GM19452 (cell line): Measurements from ENCODE around the gene ST8SIA5.

Experiments
- ATAC-seq: cut with Tn5 transposase; IDR thresholded peaks from one replicate; pipeline ENCODE4 v1.9.1; 2021; ENCODE audit not compliant: unreplicated experiment

ST8SIA5 gene

GRCh38 chr18:46715062-46715461, 41.8 kb downstream of the ST8SIA5 start:
- ATAC-seq, result no peak

- ATAC-seq, result no peak
Observed at GRCh38 chr18:46712406-46712805, 44.4 kb downstream of the ST8SIA5 start.

GRCh38 chr18:46711444-46711863, 45.4 kb downstream of the ST8SIA5 start:
- no peak for ATAC-seq

GRCh38 chr18:46706968-46707367, 49.9 kb downstream of the ST8SIA5 start:
- ATAC-seq, result no peak

GRCh38 chr18:46705521-46705920, 51.3 kb downstream of the ST8SIA5 start:
- no peak for ATAC-seq

DNA sequence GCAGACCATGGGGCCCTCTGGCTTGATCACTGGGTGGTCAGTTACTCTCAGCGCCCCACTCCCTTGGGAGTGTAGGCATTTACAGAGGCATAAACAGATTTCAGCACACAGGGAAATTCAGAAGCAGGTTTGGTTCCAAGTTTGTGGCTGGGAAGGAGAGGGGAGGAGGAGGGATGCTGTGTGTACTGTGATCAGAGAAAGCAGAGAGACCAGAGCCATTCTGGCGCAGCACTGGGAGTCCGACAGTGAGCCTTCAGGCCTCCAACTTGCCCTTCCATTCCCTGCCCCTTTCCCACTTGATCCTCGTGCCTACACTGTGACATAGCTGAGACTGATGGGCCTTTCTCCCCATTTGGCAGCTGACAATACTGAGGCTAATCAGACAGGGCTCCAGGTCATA, 52.0 kb downstream of the ST8SIA5 start:
- no peak for ATAC-seq

DNA sequence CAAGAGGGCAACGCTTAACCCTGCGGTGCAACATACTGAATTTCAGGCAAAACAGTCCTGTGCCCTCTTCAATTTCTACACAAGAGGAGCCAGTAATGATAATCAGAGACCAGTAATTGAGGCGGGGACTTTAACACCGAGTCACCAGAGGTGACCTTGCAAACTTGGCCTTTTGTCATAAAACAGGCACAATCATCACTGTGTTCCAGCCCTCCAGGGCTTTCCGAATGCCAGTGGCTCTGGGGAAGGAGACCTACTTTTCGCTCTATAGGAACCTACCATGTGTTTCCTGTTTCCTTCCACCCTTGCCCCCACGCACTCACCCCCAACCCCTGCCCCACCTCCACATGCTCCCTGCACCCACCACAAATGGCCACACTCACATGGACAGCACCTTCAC, 52.7 kb downstream of the ST8SIA5 start:
- ATAC-seq, result no peak

DNA sequence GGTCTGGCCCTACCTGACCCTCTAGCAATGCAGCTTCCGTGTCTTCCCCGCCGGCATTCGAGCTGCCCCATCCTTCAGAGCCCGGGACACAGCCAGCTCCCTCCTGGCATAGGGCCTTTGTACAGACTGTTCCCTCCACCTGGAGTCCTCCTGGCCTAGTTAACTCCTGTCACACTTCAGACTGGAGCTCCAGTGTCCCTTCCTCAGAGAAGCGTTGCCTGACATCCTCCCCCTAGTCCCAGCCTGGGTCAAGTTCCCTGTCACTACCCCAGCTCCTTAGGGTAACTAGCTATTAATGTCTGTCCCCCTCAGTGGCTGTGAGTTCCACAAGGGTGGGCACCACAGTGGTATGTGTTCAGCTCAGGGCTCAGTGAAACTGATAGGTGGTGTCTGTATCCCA, 54.4 kb downstream of the ST8SIA5 start:
- no peak for ATAC-seq

DNA sequence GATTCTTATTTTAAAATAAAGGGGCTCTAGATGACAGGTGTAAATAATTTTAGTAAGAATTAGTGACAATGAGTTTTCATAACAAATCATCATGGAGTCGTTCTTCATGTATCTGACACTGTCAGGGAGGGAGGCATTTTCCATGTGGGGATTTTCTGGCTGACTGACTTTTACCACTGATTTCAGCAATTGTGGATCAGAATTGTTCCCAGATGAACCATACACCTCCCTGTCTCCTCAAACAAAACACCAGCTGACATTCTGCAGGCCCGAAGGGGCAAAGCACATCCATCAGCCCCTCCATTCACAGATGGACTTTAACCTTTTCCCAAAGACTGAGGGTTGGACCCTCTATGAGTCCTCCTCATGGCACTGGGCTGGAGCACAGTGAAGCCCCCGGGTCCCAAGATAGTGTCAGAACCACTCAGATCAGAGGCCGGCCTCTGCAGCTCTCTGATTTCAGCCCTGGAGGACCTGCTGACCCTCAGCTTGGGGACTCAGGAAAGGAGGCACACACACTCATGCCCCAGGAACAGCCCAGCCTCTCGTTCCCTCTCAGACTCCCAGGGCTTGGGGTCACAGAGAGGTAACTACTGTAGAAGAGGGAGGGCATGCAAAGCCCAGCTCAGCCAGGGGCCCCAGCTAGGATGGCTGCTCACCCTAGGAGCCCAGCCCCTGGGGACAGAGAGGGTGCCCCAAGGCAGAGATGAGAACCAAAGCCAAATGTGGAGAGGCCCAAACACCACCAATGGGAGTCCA, 56.6 kb downstream of the ST8SIA5 start:
- no peak for ATAC-seq

- no peak for ATAC-seq
Observed at GRCh38 chr18:46696702-46697101, 60.2 kb downstream of the ST8SIA5 start.

- no peak for ATAC-seq
Observed at GRCh38 chr18:46696268-46696667, 60.6 kb downstream of the ST8SIA5 start.

- no peak for ATAC-seq
Observed at GRCh38 chr18:46693996-46694395, 62.9 kb downstream of the ST8SIA5 start.

- no peak for ATAC-seq
Observed at GRCh38 chr18:46688853-46689525, 67.9 kb downstream of the ST8SIA5 start.

DNA sequence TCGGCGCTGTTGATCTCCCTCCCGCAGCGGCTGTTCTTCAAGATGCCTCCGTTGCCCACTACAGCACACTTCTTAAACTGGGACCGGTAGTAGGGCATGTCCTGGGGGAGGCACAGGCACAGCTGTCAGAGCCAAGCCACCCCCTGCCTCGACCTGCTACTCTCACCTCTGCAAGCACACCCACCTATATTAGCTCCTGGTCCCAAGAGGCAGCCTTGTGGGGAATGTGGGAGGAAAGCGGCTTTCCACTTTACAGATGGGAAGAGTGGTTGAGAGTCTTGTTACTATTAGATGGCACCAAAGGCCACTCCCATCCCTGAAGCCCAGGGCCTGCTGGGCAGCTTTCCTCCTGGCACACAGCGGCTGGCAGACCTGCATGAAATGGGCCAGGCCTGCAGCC, 70.7 kb downstream of the ST8SIA5 start:
- ATAC-seq, result no peak

GRCh38 chr18:46683252-46683651, 73.6 kb downstream of the ST8SIA5 start:
- no peak for ATAC-seq

GRCh38 chr18:46680784-46681695, 75.8 kb downstream of the ST8SIA5 start:
- ATAC-seq, result no peak

GRCh38 chr18:46679846-46680598, 76.8 kb downstream of the ST8SIA5 start:
- ATAC-seq, result no peak

DNA sequence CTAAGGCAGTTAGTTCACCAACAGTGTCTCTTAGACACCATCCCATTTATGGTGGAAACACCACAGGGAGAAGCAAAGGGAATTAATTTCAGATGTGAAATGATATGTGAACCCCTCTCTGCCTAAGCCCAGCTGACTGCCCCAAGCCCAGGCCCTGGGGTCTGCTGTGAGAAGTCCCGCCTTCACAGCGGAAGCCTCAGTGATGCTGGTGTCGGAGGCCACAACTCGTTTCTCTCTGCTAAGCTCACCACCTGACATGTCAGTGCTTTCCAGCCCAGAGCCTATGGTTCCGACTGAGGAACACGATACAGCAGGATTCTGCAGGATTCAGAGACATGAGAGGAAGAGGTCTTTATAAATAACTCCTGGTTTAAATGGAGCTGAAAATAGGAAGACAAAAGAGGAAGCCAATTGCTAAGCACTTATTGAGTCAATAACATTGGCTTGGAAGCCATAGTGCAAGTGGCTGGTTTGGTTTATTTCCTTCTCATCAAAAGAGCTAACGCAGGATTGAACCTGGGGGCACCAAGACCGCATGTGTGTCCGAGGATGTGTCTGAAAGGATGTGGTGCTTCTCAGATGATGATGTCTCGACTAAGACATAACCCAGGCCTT, 78.0 kb downstream of the ST8SIA5 start:
- no peak for ATAC-seq

DNA sequence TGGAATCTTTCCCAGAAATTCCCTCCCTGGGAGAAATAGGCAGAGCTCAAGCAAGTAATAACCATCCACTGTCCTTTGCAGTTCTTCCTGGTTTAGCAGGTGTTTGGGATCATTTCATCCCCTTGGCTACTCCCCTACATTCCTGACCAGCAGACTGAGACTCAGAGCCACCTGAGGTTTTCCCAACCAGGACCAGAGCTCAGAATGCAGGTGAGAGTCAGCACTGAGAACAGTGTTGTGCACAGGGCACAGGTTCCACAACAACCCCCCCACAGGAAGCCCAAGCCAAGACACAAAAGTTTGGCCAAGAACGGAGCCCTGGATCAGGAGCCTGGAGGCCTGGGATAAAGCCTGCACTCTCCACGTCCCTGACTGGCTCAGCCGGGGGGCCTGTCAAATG, 78.8 kb downstream of the ST8SIA5 start:
- no peak for ATAC-seq

GRCh38 chr18:46677611-46678010, 79.2 kb downstream of the ST8SIA5 start:
- ATAC-seq, result no peak
